H9 (cell line): ENCODE results near the gene LDLRAD4. TPM values are rescaled to one million over a fixed set of nuclear protein-coding genes. Genes with fewer than 3 reads are reported as not detected.

Source experiments
- DNase-seq: peaks from one replicate; pipeline ENCODE4 v3.0.0-alpha.2; 2017
- H2AFZ ChIP-seq: one replicate; pipeline ENCODE4 v1.6.1; 2013; ENCODE audit warnings: mild to moderate bottlenecking, low read length, control low read depth, moderate library complexity
- H2AK5ac ChIP-seq: 2 replicates; pipeline ENCODE4 v1.6.1; 2013; ENCODE audit warnings: low read length, control low read depth, mixed read lengths; ENCODE audit not compliant: insufficient read length
- H2BK120ac ChIP-seq: one replicate; pipeline ENCODE4 v1.6.1; 2013; ENCODE audit warnings: low read depth, mild to moderate bottlenecking, low read length, control low read depth, inconsistent platforms; ENCODE audit not compliant: poor library complexity, severe bottlenecking
- H2BK12ac ChIP-seq: 2 replicates; pipeline ENCODE4 v1.6.1; 2013; ENCODE audit warnings: low read length, control low read depth, mixed read lengths, low read depth; ENCODE audit not compliant: insufficient read length
- H2BK15ac ChIP-seq: 2 replicates; pipeline ENCODE4 v1.6.1; 2013; ENCODE audit warnings: low read depth, low read length, control low read depth
- H2BK20ac ChIP-seq: one replicate; pipeline ENCODE4 v1.6.1; 2013; ENCODE audit warnings: low read depth, mild to moderate bottlenecking, low read length, control low read depth, inconsistent platforms; ENCODE audit not compliant: poor library complexity, severe bottlenecking
- H2BK5ac ChIP-seq: 2 replicates; pipeline ENCODE4 v1.6.1; 2013; ENCODE audit warnings: low read length, control low read depth, mixed read lengths; ENCODE audit not compliant: insufficient read length
- H3K14ac ChIP-seq: 2 replicates; pipeline ENCODE4 v1.6.1; 2013; ENCODE audit warnings: low read length, control low read depth; ENCODE audit not compliant: insufficient read depth
- H3K18ac ChIP-seq: 2 replicates; pipeline ENCODE4 v1.6.1; 2013; ENCODE audit warnings: low read depth, mild to moderate bottlenecking, mixed read lengths, low read length, control low read depth; ENCODE audit not compliant: insufficient read length
- H3K23ac ChIP-seq: 2 replicates; pipeline ENCODE4 v1.6.1; 2013; ENCODE audit warnings: low read length, control low read depth, mixed read lengths, low read depth; ENCODE audit not compliant: insufficient read length
- H3K23me2 ChIP-seq: 2 replicates; pipeline ENCODE4 v1.6.1; 2013; ENCODE audit warnings: low read depth, mild to moderate bottlenecking, mixed read lengths, low read length, control low read depth; ENCODE audit not compliant: insufficient read length, poor library complexity, severe bottlenecking
- H3K27ac ChIP-seq: 2 replicates; pipeline ENCODE4 v1.5.1; 2013; ENCODE audit warnings: low read length, control low read depth, mixed read lengths, low read depth; ENCODE audit not compliant: insufficient read length
- H3K27me3 ChIP-seq: 2 replicates; pipeline ENCODE4 v1.6.1; 2013; ENCODE audit warnings: low read length, control low read depth, inconsistent platforms; ENCODE audit not compliant: insufficient read depth
- H3K4ac ChIP-seq: 2 replicates; pipeline ENCODE4 v1.6.1; 2013; ENCODE audit warnings: low read depth, mild to moderate bottlenecking, control low read depth, inconsistent platforms, low read length, moderate library complexity
- H3K4me1 ChIP-seq: 2 replicates; pipeline ENCODE4 v1.6.1; 2013; ENCODE audit warnings: low read length, control low read depth, inconsistent platforms; ENCODE audit not compliant: insufficient read depth
- H3K4me2 ChIP-seq: 2 replicates; pipeline ENCODE4 v1.6.1; 2013; ENCODE audit warnings: low read length, control low read depth, mixed read lengths; ENCODE audit not compliant: insufficient read length, insufficient read depth
- H3K56ac ChIP-seq: 2 replicates; pipeline ENCODE4 v1.6.1; 2013; ENCODE audit warnings: low read depth, mild to moderate bottlenecking, mixed read lengths, low read length, control low read depth; ENCODE audit not compliant: insufficient read length
- H3K79me1 ChIP-seq: 2 replicates; pipeline ENCODE4 v1.6.1; 2013; ENCODE audit warnings: low read depth, mild to moderate bottlenecking, moderate library complexity, low read length, control low read depth, inconsistent platforms; ENCODE audit not compliant: insufficient read depth, poor library complexity, severe bottlenecking
- H3K79me2 ChIP-seq: 2 replicates; pipeline ENCODE4 v1.6.1; 2013; ENCODE audit warnings: low read length, control low read depth, inconsistent platforms; ENCODE audit not compliant: insufficient read depth
- H3K9ac ChIP-seq: 2 replicates; pipeline ENCODE4 v1.6.1; 2013; ENCODE audit warnings: low read length, control low read depth, mixed read lengths; ENCODE audit not compliant: insufficient read length; ENCODE audit errors: extremely low read depth
- H3K9me3 ChIP-seq: one replicate; pipeline ENCODE4 v1.6.1; 2013; ENCODE audit warnings: low read depth, low read length, inconsistent platforms; ENCODE audit not compliant: control insufficient read depth
- H3T11ph ChIP-seq: one replicate; pipeline ENCODE4 v1.6.1; 2013; ENCODE audit warnings: mild to moderate bottlenecking, low read length, control low read depth, inconsistent platforms
- H4K20me1 ChIP-seq: one replicate; pipeline ENCODE4 v1.6.1; 2013; ENCODE audit not compliant: control insufficient read depth, insufficient read length, insufficient read depth
- H4K5ac ChIP-seq: 2 replicates; pipeline ENCODE4 v1.6.1; 2013; ENCODE audit warnings: low read depth, mild to moderate bottlenecking, mixed read lengths, low read length, control low read depth; ENCODE audit not compliant: insufficient read length
- H4K8ac ChIP-seq: replicated peaks from 2 replicates; pipeline ENCODE4 v1.6.1; 2013; ENCODE audit warnings: low read length, control low read depth, mixed read lengths, low read depth; ENCODE audit not compliant: insufficient read length
- H4K91ac ChIP-seq: 2 replicates; pipeline ENCODE4 v1.6.1; 2013; ENCODE audit warnings: low read depth, mild to moderate bottlenecking, moderate library complexity, mixed read lengths, low read length, control low read depth; ENCODE audit not compliant: insufficient read length
- H3K27ac Mint-ChIP-seq, 3 experiments: 2 replicates in 2 of 3; 3 replicates in 1 of 3; pipeline ENCODE4 v1.8.0; 2020 to 2021; ENCODE audit warnings: mixed read lengths in 3 of 3, mild to moderate bottlenecking in 1 of 3, moderate library complexity in 1 of 3
- H3K27me3 Mint-ChIP-seq: 2 replicates; pipeline ENCODE4 v1.8.0; 2021; ENCODE audit warnings: low read depth, mild to moderate bottlenecking, moderate library complexity, mixed read lengths
- H3K36me3 Mint-ChIP-seq, 3 experiments: 2 replicates in 2 of 3; 3 replicates in 1 of 3; pipeline ENCODE4 v1.8.0; 2020 to 2021; ENCODE audit warnings: low read depth in 3 of 3, mixed read lengths in 3 of 3; ENCODE audit not compliant: insufficient read depth in 1 of 3
- H3K4me1 Mint-ChIP-seq, 2 experiments: 2 replicates each; pipeline ENCODE4 v1.8.0; 2020; ENCODE audit warnings: mixed read lengths in 2 of 2
- H3K4me3 Mint-ChIP-seq, 2 experiments: 2 replicates in 1 of 2; 3 replicates in 1 of 2; pipeline ENCODE4 v1.8.0; 2020 to 2021; ENCODE audit warnings: mild to moderate bottlenecking in 2 of 2, mixed read lengths in 2 of 2, moderate library complexity in 1 of 2
- H3K9me3 Mint-ChIP-seq, 2 experiments: 2 replicates in 1 of 2; 3 replicates in 1 of 2; pipeline ENCODE4 v1.8.0; 2020; ENCODE audit warnings: mild to moderate bottlenecking in 2 of 2, mixed read lengths in 2 of 2, moderate library complexity in 1 of 2
- WGBS: extraction: QIAGEN DNeasy Blood & Tissue Kit; methylation state at CpG from one replicate; pipeline ENCODE4 v1.1.7; 2013; ENCODE audit warnings: missing lambda C conversion rate, low lambda C conversion rate, mixed read lengths; ENCODE audit not compliant: insufficient read length; ENCODE audit errors: extremely low coverage; 5-methylcytosine and 5-hydroxymethylcytosine counted together
- total RNA-seq: library from RNA; stranded (reverse); gene quantifications from 2 replicates; pipeline ENCODE4 v1.2.1, GENCODE V29; 2021
- TF ChIP-seq, protein P1 (sequence below): fragments of 200-600 bp; sonication (generic); conservative IDR thresholded peaks from 3 replicates; pipeline ENCODE4 v1.8.0; 2021; ENCODE audit warnings: antibody characterized with exemption, mild to moderate bottlenecking

LDLRAD4 gene
- total RNA-seq, 1 experiment from 2014 or later = 3.9 TPM

DNA sequence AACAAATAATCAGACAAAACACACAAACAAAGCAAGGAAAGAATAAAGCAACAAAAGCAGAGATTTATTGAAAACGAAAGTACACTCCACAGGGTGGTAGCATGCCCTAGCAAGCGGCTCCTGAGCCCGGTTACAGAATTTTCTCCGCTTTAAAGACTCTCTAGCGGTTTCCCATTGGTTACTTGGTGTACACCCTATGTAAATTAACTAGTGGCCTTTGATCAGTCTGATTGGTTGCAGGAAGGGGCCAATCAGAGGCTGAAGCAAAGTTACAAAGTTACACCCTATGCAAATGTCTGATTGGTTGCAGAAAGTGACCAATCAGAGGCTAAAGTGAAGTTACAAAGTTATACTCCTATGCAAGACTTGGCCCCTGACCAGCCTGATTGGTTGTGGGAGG lies 242.9 kb downstream of the LDLRAD4 start:
- Histone ChIP-seq H3K79me2 (no peaks in the 10 kb centered on the region), H3K23ac (no peak overlapping the region), H2BK15ac (no peak overlapping the region), H3T11ph (no peak overlapping the region), H2AFZ (no peak overlapping the region), H2BK20ac (no peak overlapping the region), H3K4me2 (no peak overlapping the region), H3K79me1 (no peaks in the 10 kb centered on the region), H3K56ac (no peak overlapping the region), H3K4ac (no peak overlapping the region), H3K27me3 (no peaks in the 10 kb centered on the region), H3K23me2 (no peaks in the 10 kb centered on the region), H3K27ac (no peak overlapping the region), H4K5ac (no peak overlapping the region), H4K20me1 (no peaks in the 10 kb centered on the region), H4K8ac (no peak overlapping the region), H2BK120ac (no peak overlapping the region), H3K9ac (no peak overlapping the region), H2BK5ac (no peak overlapping the region), H2AK5ac (no peak overlapping the region), H3K9me3 (no peaks in the 10 kb centered on the region), H3K14ac (no peak overlapping the region), H3K18ac (no peak overlapping the region), H4K91ac (no peak overlapping the region), H3K4me1 (0 out of 2 replicates have a peak, but pooled peaks cover 2% of the 10 kb centered on the region), H2BK12ac (no peak overlapping the region)
- Mint-ChIP-seq H3K27ac (no peak overlapping the region), H3K36me3 (peaks cover 0 to 4% (median 1%) of the 10 kb centered on the region in 3 experiments; a peak in 4 of 7 replicates), H3K4me3 (no peak overlapping the region), H3K9me3 (peaks cover 0 to 1% of the 10 kb centered on the region in 2 experiments; a peak in 2 of 5 replicates), H3K4me1 (peaks cover 32 to 33% of the 10 kb centered on the region in 2 experiments), H3K27me3 (no peaks in the 10 kb centered on the region; the same call in 1 of the 2 replicates)
- TF ChIP-seq, protein P1, sequence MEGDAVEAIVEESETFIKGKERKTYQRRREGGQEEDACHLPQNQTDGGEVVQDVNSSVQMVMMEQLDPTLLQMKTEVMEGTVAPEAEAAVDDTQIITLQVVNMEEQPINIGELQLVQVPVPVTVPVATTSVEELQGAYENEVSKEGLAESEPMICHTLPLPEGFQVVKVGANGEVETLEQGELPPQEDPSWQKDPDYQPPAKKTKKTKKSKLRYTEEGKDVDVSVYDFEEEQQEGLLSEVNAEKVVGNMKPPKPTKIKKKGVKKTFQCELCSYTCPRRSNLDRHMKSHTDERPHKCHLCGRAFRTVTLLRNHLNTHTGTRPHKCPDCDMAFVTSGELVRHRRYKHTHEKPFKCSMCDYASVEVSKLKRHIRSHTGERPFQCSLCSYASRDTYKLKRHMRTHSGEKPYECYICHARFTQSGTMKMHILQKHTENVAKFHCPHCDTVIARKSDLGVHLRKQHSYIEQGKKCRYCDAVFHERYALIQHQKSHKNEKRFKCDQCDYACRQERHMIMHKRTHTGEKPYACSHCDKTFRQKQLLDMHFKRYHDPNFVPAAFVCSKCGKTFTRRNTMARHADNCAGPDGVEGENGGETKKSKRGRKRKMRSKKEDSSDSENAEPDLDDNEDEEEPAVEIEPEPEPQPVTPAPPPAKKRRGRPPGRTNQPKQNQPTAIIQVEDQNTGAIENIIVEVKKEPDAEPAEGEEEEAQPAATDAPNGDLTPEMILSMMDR = no peak
- DNase-seq = no peak
- no CpG with 5 or more reads among the region's 5 CpGs for WGBS
